Mesenchymal stem cell (in vitro differentiated cells and primary cell): ENCODE data around the gene HDAC1.

Experiments
- DNase-seq: peaks from one replicate; pipeline ENCODE4 v3.0.0-alpha.2; 2013
- H2AFZ ChIP-seq: one replicate; pipeline ENCODE4 v1.6.1; 2013; ENCODE audit warnings: low read depth, mild to moderate bottlenecking, control low read depth, inconsistent platforms, low read length, moderate library complexity
- H2AK5ac ChIP-seq: 2 replicates; pipeline ENCODE4 v1.6.1; 2013; ENCODE audit warnings: low read length, moderate library complexity, mild to moderate bottlenecking, inconsistent platforms; ENCODE audit not compliant: severe bottlenecking
- H2BK120ac ChIP-seq: one replicate; pipeline ENCODE4 v1.6.1; 2013; ENCODE audit warnings: low read depth, mild to moderate bottlenecking, inconsistent platforms, low read length, moderate library complexity
- H2BK12ac ChIP-seq, 2 experiments: one replicate each; pipeline ENCODE4 v1.6.1; 2013; ENCODE audit warnings: inconsistent platforms in 2 of 2, low read length in 2 of 2, mild to moderate bottlenecking in 2 of 2, moderate library complexity in 2 of 2, control low read depth in 1 of 2
- H2BK15ac ChIP-seq: one replicate; pipeline ENCODE4 v1.6.1; 2013; ENCODE audit warnings: mild to moderate bottlenecking, low read depth, inconsistent platforms; ENCODE audit not compliant: poor library complexity, severe bottlenecking
- H2BK5ac ChIP-seq: 2 replicates; pipeline ENCODE4 v1.6.1; 2013; ENCODE audit warnings: low read depth, mild to moderate bottlenecking, low read length, control low read depth, inconsistent platforms; ENCODE audit not compliant: poor library complexity, severe bottlenecking
- H3K14ac ChIP-seq, 2 experiments: one replicate each; pipeline ENCODE4 v1.6.1; 2013; ENCODE audit warnings: inconsistent platforms in 2 of 2, low read length in 2 of 2, control low read depth in 1 of 2, mild to moderate bottlenecking in 1 of 2, moderate library complexity in 1 of 2
- H3K18ac ChIP-seq, 2 experiments: one replicate each; pipeline ENCODE4 v1.6.1; 2013; ENCODE audit warnings: inconsistent platforms in 2 of 2, low read length in 2 of 2, control low read depth in 1 of 2, low read depth in 1 of 2, mild to moderate bottlenecking in 1 of 2
- H3K23ac ChIP-seq, 2 experiments: one replicate each; pipeline ENCODE4 v1.6.1; 2013; ENCODE audit warnings: inconsistent platforms in 2 of 2, low read length in 2 of 2, mild to moderate bottlenecking in 2 of 2, moderate library complexity in 2 of 2, control low read depth in 1 of 2
- H3K27ac ChIP-seq: 2 replicates; pipeline ENCODE4 v1.5.1; 2013; ENCODE audit warnings: mild to moderate bottlenecking, moderate library complexity, low read length, control low read depth, inconsistent platforms; ENCODE audit not compliant: poor library complexity, severe bottlenecking
- H3K27me3 ChIP-seq, 2 experiments: 2 replicates each; pipeline versions ENCODE4 v1.6.1 to v1.7.0; 2013; ENCODE audit warnings: low read length in 2 of 2, mild to moderate bottlenecking in 2 of 2, moderate library complexity in 2 of 2, control low read depth in 1 of 2, inconsistent platforms in 1 of 2; ENCODE audit not compliant: control insufficient read depth in 1 of 2, insufficient read depth in 1 of 2
- H3K36me3 ChIP-seq, 2 experiments: 2 replicates each; pipeline versions ENCODE4 v1.6.1 to v1.7.0; 2013; ENCODE audit warnings: low read length in 2 of 2, control low read depth in 1 of 2, inconsistent platforms in 1 of 2, low read depth in 1 of 2, mild to moderate bottlenecking in 1 of 2; ENCODE audit not compliant: insufficient read depth in 2 of 2, control insufficient read depth in 1 of 2
- H3K4ac ChIP-seq, 2 experiments: one replicate each; pipeline ENCODE4 v1.6.1; 2013; ENCODE audit warnings: inconsistent platforms in 2 of 2, low read length in 2 of 2, mild to moderate bottlenecking in 2 of 2, moderate library complexity in 2 of 2, control low read depth in 1 of 2, low read depth in 1 of 2
- H3K4me1 ChIP-seq: 2 replicates; pipeline ENCODE4 v1.6.1; 2013; ENCODE audit warnings: low read depth, low read length, control low read depth; ENCODE audit not compliant: control insufficient read depth, insufficient read depth
- H3K4me2 ChIP-seq: 2 replicates; pipeline ENCODE4 v1.6.1; 2013; ENCODE audit warnings: low read length, mild to moderate bottlenecking, inconsistent platforms; ENCODE audit not compliant: poor library complexity, severe bottlenecking
- H3K4me3 ChIP-seq, 2 experiments: 2 replicates each; pipeline versions ENCODE4 v1.5.1 to v1.7.0; 2013; ENCODE audit warnings: low read length in 2 of 2, mild to moderate bottlenecking in 2 of 2, control low read depth in 1 of 2, low read depth in 1 of 2; ENCODE audit not compliant: insufficient read depth in 1 of 2
- H3K79me1 ChIP-seq: replicated peaks from 2 replicates; pipeline ENCODE4 v1.6.1; 2013; ENCODE audit warnings: mild to moderate bottlenecking, control low read depth, low read length, inconsistent platforms; ENCODE audit not compliant: poor library complexity, severe bottlenecking
- H3K9ac ChIP-seq: 2 replicates; pipeline ENCODE4 v1.7.0; 2013; ENCODE audit warnings: mild to moderate bottlenecking, low read length, moderate library complexity
- H3K9me3 ChIP-seq: 2 replicates; pipeline ENCODE4 v1.7.0; 2013; ENCODE audit warnings: mild to moderate bottlenecking, low read length; ENCODE audit not compliant: control insufficient read depth
- H4K8ac ChIP-seq: one replicate; pipeline ENCODE4 v1.6.1; 2013; ENCODE audit warnings: inconsistent platforms, mild to moderate bottlenecking, low read length, moderate library complexity
- H4K91ac ChIP-seq: one replicate; pipeline ENCODE4 v1.6.1; 2013; ENCODE audit warnings: mild to moderate bottlenecking, low read length, inconsistent platforms
- WGBS: methylation state at CpG from one replicate; pipeline ENCODE4 v1.1.7; 2013; ENCODE audit warnings: mixed read lengths; 5-methylcytosine and 5-hydroxymethylcytosine counted together

HDAC1 gene

GRCh38 chr1:32352239-32352745, 60.4 kb downstream of the HDAC1 start:
- peak overlapping the region; percentile 93 to 97 for H3K18ac ChIP-seq
- peak overlapping the region; percentile 81 to 91 for H2BK12ac ChIP-seq
- peak overlapping the region; percentile 96 to 99 for H3K4ac ChIP-seq
- peak overlapping the region; percentile 76 to 89 for H3K4me3 ChIP-seq
- H3K23ac ChIP-seq: peak overlapping the region in 1 of 2 experiments; percentile 38
- H3K14ac ChIP-seq: peak overlapping the region; percentile 41 to 48
- no peaks in the 10 kb centered on the region for H3K27me3 ChIP-seq
- H3K27ac ChIP-seq: peak overlapping the region; percentile 65
- H4K8ac ChIP-seq: peak overlapping the region; percentile 98
- no peaks in the 10 kb centered on the region for H3K9me3 ChIP-seq
- peaks cover 30% of the 10 kb centered on the region for H3K4me1 ChIP-seq
- peaks cover 11% of the 10 kb centered on the region for H3K79me1 ChIP-seq
- 49% methylated on average over 7 of the region's 8 CpGs for WGBS
- peaks cover 7 to 21% of the 10 kb centered on the region in 2 experiments for H3K36me3 ChIP-seq
- peak overlapping the region; percentile 99 for H4K91ac ChIP-seq
- no peak overlapping the region for H2BK5ac ChIP-seq
- H2BK15ac ChIP-seq: peak overlapping the region; percentile 97
- H3K4me2 ChIP-seq: peak overlapping the region; percentile 72
- no peak overlapping the region for H2AFZ ChIP-seq
- H3K9ac ChIP-seq: peak overlapping the region; percentile 95
- H2BK120ac ChIP-seq: peak overlapping the region; percentile 99
- DNase-seq: no peak
- H2AK5ac ChIP-seq: no peak overlapping the region

GRCh38 chr1:32352831-32353383, 61.0 kb downstream of the HDAC1 start:
- Histone ChIP-seq H3K9ac (peak overlapping the region; percentile 95), H3K23ac (no peak overlapping the region), H3K4me2 (no peak overlapping the region), H3K14ac (no peak overlapping the region), H3K9me3 (no peaks in the 10 kb centered on the region), H3K79me1 (peaks cover 11% of the 10 kb centered on the region), H3K4ac (peak overlapping the region; percentile 89 to 100), H3K27ac (no peak overlapping the region), H2BK5ac (no peak overlapping the region), H4K91ac (peak overlapping the region; percentile 99), H4K8ac (peak overlapping the region; percentile 95), H3K4me3 (peak overlapping the region in 1 of 2 experiments; percentile 89), H2BK15ac (no peak overlapping the region), H3K27me3 (no peaks in the 10 kb centered on the region), H3K18ac (peak overlapping the region; percentile 97), H3K4me1 (peaks cover 29% of the 10 kb centered on the region), H2AK5ac (peak overlapping the region; percentile 41), H3K36me3 (peaks cover 7 to 23% of the 10 kb centered on the region in 2 experiments), H2BK12ac (peak overlapping the region; percentile 80 to 87), H2AFZ (no peak overlapping the region), H2BK120ac (peak overlapping the region; percentile 76)
- WGBS: 74% methylated on average over 2 of the region's 2 CpGs
- peak; percentile 54 for DNase-seq

DNA sequence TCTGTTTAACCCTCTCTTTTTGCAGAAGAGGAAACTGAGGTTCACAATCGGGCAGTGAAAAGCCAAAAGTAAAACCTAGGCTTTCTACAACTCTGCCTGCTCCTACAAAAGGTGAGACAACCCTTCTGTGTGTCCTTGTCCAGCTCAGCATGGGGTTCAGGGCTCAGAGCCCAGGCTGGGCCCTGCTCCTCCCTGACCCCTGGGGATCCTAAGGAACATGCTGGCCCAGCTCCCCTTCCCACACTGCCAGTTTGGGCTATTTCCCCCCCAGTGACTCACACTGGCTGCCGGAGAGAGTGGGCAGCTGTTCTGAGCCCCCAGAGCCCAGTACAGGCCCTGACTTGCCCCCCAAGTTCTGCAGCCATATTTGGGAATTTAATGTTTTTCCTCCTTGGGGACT, 61.5 kb downstream of the HDAC1 start:
- Histone ChIP-seq H3K23ac (peak overlapping the region in 1 of 2 experiments; percentile 98), H4K91ac (peak overlapping the region; percentile 99), H3K4ac (peak overlapping the region; percentile 89 to 100), H3K4me1 (peaks cover 27% of the 10 kb centered on the region), H2BK12ac (peak overlapping the region; percentile 92 to 100), H3K4me3 (peak overlapping the region in 1 of 2 experiments; percentile 89), H4K8ac (peak overlapping the region; percentile 81), H3K14ac (peak overlapping the region in 1 of 2 experiments; percentile 97), H2AK5ac (peak overlapping the region; percentile 56), H3K36me3 (peaks cover 7 to 28% of the 10 kb centered on the region in 2 experiments), H2AFZ (no peak overlapping the region), H2BK5ac (no peak overlapping the region), H3K18ac (peak overlapping the region; percentile 97), H3K79me1 (peaks cover 11% of the 10 kb centered on the region), H2BK15ac (peak overlapping the region; percentile 97), H3K9me3 (no peaks in the 10 kb centered on the region), H3K27me3 (no peaks in the 10 kb centered on the region), H3K4me2 (no peak overlapping the region), H3K9ac (peak overlapping the region; percentile 95), H3K27ac (no peak overlapping the region), H2BK120ac (peak overlapping the region; percentile 76)
- WGBS: 68% methylated on average over 2 of the region's 2 CpGs
- DNase-seq: no peak

- no peak overlapping the region for H2BK120ac ChIP-seq
- WGBS: 17% methylated on average over 2 of the region's 2 CpGs
- H3K9me3 ChIP-seq: no peaks in the 10 kb centered on the region
These were observed 62.1 kb downstream of the HDAC1 start for GRCh38 chr1:32353886-32354570.

More at GRCh38 chr1:32353886-32354570, 62.1 kb downstream of the HDAC1 start:
- peak overlapping the region; percentile 85 to 89 for H3K4ac ChIP-seq
- H4K8ac ChIP-seq: peak overlapping the region; percentile 70
- no peaks in the 10 kb centered on the region for H3K27me3 ChIP-seq
- H3K36me3 ChIP-seq: peaks cover 7 to 31% of the 10 kb centered on the region in 2 experiments
- peaks cover 23% of the 10 kb centered on the region for H3K4me1 ChIP-seq
- no peak overlapping the region for H3K4me2 ChIP-seq
- peak overlapping the region in 1 of 2 experiments; percentile 89 for H3K4me3 ChIP-seq
- peak overlapping the region in 1 of 2 experiments; percentile 19 for H3K14ac ChIP-seq
- H4K91ac ChIP-seq: peak overlapping the region; percentile 74
- no peak overlapping the region for H2BK15ac ChIP-seq
- peak; percentile 79 for DNase-seq
- H3K23ac ChIP-seq: no peak overlapping the region
- no peak overlapping the region for H3K27ac ChIP-seq
- peak overlapping the region; percentile 95 for H3K9ac ChIP-seq
- peak overlapping the region; percentile 46 to 97 for H3K18ac ChIP-seq
- H2BK12ac ChIP-seq: peak overlapping the region; percentile 29 to 92
- H3K79me1 ChIP-seq: peaks cover 11% of the 10 kb centered on the region
- no peak overlapping the region for H2AK5ac ChIP-seq
- H2AFZ ChIP-seq: no peak overlapping the region
- H2BK5ac ChIP-seq: no peak overlapping the region
